NCI-H2196 treated with DMSO at 0.1 percent for 48 hours (cell line): ENCODE measurements around the gene TBC1D20.
"Not testable (repeated sequence)": the region's sequence is repeated elsewhere in the genome, so short reads cannot be mapped to it uniquely, and the experiment has no call there.

Source experiments
- DNase-seq: peaks from one replicate; lab custom pipeline; 2025; ENCODE audit not compliant: unreplicated experiment; lab: John Stamatoyannopoulos, UW

Gene TBC1D20

GRCh38 chr20:402898-403581 is 59.3 kb downstream of the TBC1D20 start:
- DNase-seq: no peak

GRCh38 chr20:402496-402885 is 59.8 kb downstream of the TBC1D20 start:
- DNase-seq: no peak

- DNase-seq: no peak
These were observed 60.4 kb downstream of the TBC1D20 start for GRCh38 chr20:401682-402495.

GRCh38 chr20:400454-401275 is 61.7 kb downstream of the TBC1D20 start:
- no peak for DNase-seq

GRCh38 chr20:400128-400453 is 62.2 kb downstream of the TBC1D20 start:
- no peak for DNase-seq

- no peak for DNase-seq
These were observed 63.1 kb downstream of the TBC1D20 start for GRCh38 chr20:399182-399707.

- no peak for DNase-seq
These were observed 64.7 kb downstream of the TBC1D20 start for GRCh38 chr20:397432-398237.

GRCh38 chr20:396619-397431 is 65.5 kb downstream of the TBC1D20 start:
- DNase-seq: no peak

GRCh38 chr20:396252-396618 is 66.1 kb downstream of the TBC1D20 start:
- DNase-seq: no peak

- not testable (repeated sequence) for DNase-seq
These were observed 69.0 kb downstream of the TBC1D20 start for GRCh38 chr20:393296-393695.

GRCh38 chr20:391041-391711 is 71.2 kb downstream of the TBC1D20 start:
- no peak for DNase-seq

- DNase-seq: no peak
These were observed 73.1 kb downstream of the TBC1D20 start for GRCh38 chr20:389220-389619.

GRCh38 chr20:388034-388994 is 74.0 kb downstream of the TBC1D20 start:
- no peak for DNase-seq

- no peak for DNase-seq
These were observed 74.8 kb downstream of the TBC1D20 start for GRCh38 chr20:387520-387919.

- DNase-seq: not testable (repeated sequence)
These were observed 75.7 kb downstream of the TBC1D20 start for GRCh38 chr20:386634-387033.
